ENCODE results near the gene LZTS2.

The LZTS2 gene

GRCh38 chr10:101014966-101015581 is 15.5 kb downstream of the LZTS2 start:
- peak in 1 of 2 experiments; percentile 64 for DNase-seq (ENCODE audit: low read depth in 2 of 2)

GRCh38 chr10:101015582-101015973 is 16.0 kb downstream of the LZTS2 start:
- DNase-seq (ENCODE audit: low read depth in 2 of 2) = no peak

- DNase-seq (ENCODE audit: low read depth in 2 of 2) = no peak
Measured at GRCh38 chr10:101016814-101017213, 17.2 kb downstream of the LZTS2 start.

- no peak for DNase-seq (ENCODE audit: low read depth in 2 of 2)
Measured at GRCh38 chr10:101018118-101018599, 18.6 kb downstream of the LZTS2 start.

GRCh38 chr10:101018600-101019439 is 19.2 kb downstream of the LZTS2 start:
- DNase-seq (ENCODE audit: low read depth in 2 of 2) = no peak

GRCh38 chr10:101019440-101019703 is 19.8 kb downstream of the LZTS2 start:
- DNase-seq (ENCODE audit: low read depth in 2 of 2) = no peak

GRCh38 chr10:101020427-101021075 is 20.9 kb downstream of the LZTS2 start:
- no peak for DNase-seq (ENCODE audit: low read depth in 2 of 2)

GRCh38 chr10:101021239-101021638 is 21.6 kb downstream of the LZTS2 start:
- DNase-seq (ENCODE audit: low read depth in 2 of 2) = no peak

GRCh38 chr10:101021692-101022251 is 22.2 kb downstream of the LZTS2 start:
- no peak for DNase-seq (ENCODE audit: low read depth in 2 of 2)

- DNase-seq (ENCODE audit: low read depth in 2 of 2) = no peak
Measured at GRCh38 chr10:101022967-101023705, 23.5 kb downstream of the LZTS2 start.

GRCh38 chr10:101027106-101027720 is 27.6 kb downstream of the LZTS2 start:
- no peak for DNase-seq (ENCODE audit: low read depth in 2 of 2)

GRCh38 chr10:101028446-101029337 is 29.1 kb downstream of the LZTS2 start:
- DNase-seq (ENCODE audit: low read depth in 2 of 2) = no peak

- no peak for DNase-seq (ENCODE audit: low read depth in 2 of 2)
Measured at GRCh38 chr10:101029520-101030295, 30.1 kb downstream of the LZTS2 start.

GRCh38 chr10:101030496-101031127 is 31.0 kb downstream of the LZTS2 start:
- no peak for DNase-seq (ENCODE audit: low read depth in 2 of 2)

- DNase-seq (ENCODE audit: low read depth in 2 of 2) = peak; percentile 81 to 88
Measured at GRCh38 chr10:101031128-101031795, 31.7 kb downstream of the LZTS2 start, which contains the start of the genes PDZD7 and SFXN3. Gene PDZD7, minus strand, starts transcription at chr10:101031129. Its CDS starts 910 bp downstream, at chr10:101030219. Gene SFXN3, plus strand, starts transcription at chr10:101031234. Its CDS starts 3,461 bp downstream, at chr10:101034695.

GRCh38 chr10:101031796-101032636 is 32.4 kb downstream of the LZTS2 start:
- no peak for DNase-seq (ENCODE audit: low read depth in 2 of 2)

- DNase-seq (ENCODE audit: low read depth in 2 of 2) = peak; percentile 59 to 69
Measured at GRCh38 chr10:101032637-101033224, 33.1 kb downstream of the LZTS2 start.

Data from fibroblast of skin of left biceps (primary cell).